CD4-positive, alpha-beta T cell treated with Interleukin-4 for 1 hour (primary cell): ENCODE results near the gene ADCY4.

ENCODE experiments used
- DNase-seq, 2 donors: peaks; one replicate each; pipeline ENCODE4 v3.0.0-alpha.2; 2020 to 2022

The ADCY4 gene

DNA sequence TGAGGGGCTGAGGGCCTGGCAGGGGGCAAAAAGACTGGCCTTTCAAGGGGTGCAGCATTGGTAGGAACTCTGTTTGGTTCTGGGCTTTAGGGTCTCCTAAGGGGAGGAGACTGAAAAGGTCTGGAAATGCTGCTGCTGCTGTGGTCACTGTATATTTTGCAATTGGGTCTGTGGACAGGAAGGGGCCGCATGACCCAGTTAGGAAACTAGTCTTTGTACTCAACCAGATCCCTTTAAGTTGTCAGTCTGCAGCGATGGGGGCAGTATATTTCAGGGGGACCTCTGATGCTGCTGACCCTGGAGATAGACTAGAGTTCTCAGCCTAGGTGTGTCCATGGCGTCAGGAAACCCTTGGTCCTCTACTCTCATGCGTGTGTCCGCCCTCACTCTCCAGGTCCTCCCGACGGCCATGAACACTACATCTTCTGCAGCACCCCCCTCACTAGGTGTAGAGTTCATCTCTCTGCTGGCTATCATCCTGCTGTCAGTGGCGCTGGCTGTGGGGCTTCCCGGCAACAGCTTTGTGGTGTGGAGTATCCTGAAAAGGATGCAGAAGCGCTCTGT lies 19.5 kb downstream of the ADCY4 start:
- DNase-seq: no peak

DNA sequence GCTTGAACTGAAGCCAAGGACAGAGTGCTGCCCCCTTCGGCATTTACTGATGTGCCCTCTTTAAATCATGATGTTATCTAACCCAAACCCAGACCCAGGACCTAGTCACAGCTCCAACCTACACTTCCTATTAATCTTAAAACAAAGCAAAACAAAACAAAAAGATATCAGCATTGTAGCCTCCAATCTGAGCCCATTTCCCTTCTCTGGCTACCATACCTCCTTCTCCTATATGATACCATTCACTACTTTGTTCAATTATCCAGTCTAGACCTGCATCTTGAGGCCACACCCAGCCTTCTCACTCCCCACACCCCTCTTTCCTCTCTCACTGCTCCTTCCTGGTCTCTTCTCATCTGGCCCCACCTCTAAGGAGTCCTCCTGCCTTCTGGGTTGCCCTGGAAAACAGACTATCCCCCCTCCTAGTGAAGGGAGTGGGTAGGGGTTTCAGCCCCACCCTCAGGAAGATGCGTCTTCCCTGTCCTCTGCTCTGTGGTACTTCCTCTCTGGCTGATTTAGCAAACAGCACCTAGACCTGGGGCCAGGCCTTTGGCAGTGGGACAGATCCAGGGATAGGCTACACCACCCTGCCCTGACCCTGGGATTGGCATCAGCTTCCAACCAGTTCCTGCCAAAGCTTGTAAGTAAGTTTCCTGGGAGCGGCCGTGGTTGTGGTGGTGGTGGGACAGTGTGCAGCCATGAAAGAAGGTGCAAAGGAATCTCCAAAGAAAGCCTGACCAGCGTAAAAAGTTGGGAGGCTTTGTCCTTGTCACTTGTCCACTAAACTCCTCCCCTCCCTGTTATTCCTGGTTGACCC lies 20.3 kb downstream of the ADCY4 start:
- no peak for DNase-seq

DNA sequence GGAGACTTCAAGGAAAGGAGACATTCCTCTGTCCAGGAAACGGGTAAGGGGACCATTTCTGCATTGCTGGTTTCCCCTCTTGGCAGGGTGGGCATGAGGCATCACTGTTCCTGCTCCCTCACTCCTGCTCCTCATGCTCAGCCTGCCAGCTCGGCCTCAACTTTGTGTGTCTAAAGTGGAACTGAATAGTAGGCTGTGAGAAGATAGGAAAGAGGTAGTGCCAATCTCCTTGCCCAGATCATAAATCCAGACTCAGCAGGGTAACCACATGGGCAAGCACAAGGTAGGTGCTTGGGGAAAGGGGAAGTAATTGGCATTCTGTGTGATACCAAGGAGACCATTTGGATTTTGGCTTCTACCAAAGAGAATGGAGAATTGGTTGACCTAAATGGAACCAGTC lies 21.0 kb downstream of the ADCY4 start:
- no peak for DNase-seq

DNA sequence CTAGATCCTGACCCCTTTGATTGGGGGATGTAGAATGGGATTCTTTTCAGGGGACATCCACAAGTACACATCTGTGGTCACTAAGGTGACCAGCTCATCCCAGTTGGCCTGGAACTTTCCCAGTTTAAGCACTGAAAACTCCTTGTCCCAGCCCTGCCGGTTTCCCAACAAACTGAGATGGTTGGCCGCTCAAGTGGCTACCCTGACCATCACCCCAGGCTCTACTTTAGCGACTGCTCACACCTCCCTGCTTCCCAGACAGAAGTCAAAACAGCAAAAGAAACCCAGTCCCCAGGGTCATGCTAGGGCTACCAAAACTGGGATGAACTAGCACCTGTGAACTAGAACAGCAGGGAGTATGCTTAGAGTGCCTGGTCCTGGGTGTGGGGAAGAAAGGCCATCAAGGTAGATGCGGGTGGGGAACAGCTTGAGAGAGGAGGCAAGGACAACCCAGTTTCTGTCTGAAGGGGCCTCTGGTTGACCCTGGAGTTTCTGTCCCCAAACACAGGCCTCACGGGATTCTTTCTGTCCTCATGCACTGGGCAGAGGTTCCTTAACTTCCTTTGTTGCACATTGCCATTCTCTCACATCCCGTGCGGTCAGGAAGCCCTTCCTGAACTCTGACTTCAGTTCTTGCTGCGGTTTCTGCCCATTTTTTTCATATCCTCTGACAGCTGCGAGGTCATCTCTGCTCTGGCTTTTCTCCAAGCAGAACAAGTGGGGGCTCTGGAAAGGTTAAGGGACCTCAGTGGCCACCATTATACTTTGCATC lies 21.9 kb downstream of the ADCY4 start:
- peak; percentile 57 to 65 for DNase-seq

DNA sequence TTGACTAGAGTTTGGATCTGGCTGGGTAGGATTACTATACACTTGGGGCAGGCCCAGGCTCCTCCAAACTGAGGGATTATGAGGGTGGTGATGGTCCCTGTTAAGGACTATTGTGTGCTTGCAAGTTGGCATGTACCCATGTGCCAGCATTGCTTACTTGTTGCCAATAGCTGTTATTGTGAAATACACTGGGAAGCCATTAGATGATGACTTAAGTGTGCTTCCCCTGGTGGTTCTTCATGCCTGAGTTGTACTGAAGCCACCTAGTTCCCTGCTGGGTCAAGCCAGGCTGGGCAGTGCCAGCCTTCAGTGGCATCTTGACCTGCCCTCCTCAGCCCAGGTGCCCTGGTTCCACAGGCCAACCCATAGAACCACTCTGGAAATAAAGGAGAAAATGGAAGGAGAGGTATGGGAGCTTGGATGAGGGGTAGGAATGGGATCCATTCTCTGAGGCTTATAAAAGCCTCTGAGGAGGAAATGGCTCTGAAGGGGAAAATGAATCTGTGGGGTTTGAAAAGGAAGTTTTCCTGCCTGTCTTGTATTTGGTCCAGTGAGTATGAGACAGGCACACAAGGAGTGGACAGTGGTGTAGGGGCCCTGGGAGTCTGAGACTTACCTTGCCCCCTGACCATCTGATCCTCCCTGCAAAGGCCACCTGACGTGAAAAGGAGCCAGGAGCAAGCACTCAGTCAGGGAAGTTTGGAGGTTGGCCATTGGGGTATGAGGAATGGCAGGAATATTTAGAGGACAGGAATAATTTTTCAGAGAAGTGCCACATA lies 22.8 kb downstream of the ADCY4 start:
- peak in 1 of 2 donors; percentile 38 for DNase-seq

DNA sequence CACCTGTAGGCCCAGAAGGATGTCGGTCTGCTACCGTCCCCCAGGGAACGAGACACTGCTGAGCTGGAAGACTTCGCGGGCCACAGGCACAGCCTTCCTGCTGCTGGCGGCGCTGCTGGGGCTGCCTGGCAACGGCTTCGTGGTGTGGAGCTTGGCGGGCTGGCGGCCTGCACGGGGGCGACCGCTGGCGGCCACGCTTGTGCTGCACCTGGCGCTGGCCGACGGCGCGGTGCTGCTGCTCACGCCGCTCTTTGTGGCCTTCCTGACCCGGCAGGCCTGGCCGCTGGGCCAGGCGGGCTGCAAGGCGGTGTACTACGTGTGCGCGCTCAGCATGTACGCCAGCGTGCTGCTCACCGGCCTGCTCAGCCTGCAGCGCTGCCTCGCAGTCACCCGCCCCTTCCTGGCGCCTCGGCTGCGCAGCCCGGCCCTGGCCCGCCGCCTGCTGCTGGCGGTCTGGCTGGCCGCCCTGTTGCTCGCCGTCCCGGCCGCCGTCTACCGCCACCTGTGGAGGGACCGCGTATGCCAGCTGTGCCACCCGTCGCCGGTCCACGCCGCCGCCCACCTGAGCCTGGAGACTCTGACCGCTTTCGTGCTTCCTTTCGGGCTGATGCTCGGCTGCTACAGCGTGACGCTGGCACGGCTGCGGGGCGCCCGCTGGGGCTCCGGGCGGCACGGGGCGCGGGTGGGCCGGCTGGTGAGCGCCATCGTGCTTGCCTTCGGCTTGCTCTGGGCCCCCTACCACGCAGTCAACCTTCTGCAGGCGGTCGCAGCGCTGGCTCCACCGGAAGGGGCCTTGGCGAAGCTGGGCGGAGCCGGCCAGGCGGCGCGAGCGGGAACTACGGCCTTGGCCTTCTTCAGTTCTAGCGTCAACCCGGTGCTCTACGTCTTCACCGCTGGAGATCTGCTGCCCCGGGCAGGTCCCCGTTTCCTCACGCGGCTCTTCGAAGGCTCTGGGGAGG lies 23.9 kb downstream of the ADCY4 start, which contains the start of gene LTB4R:
Gene LTB4R, plus strand, starts transcription at position 857 of the 959 bp plus-strand sequence. CDS start 4,150 bp downstream, outside the sequence.
- peak; percentile 76 to 78 for DNase-seq

DNA sequence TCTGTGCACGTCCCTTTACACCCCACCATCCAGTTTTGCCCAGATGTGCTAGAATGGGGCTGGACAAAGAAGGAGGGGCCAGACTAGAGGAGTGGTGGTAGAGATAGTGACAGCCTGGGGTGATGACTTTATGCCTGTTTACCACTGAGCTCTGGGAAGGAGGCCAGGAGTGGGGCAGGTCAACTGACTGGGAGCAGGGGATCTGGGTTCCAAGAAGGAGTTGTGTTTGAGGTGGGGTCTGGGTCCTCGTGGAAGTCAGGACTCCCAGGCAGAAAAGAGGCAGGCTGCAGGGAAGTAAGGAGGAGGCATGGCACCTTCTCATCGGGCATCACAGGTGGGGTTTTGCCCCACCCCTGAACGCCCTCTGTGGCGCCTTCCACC lies 24.6 kb downstream of the ADCY4 start:
- no peak for DNase-seq

DNA sequence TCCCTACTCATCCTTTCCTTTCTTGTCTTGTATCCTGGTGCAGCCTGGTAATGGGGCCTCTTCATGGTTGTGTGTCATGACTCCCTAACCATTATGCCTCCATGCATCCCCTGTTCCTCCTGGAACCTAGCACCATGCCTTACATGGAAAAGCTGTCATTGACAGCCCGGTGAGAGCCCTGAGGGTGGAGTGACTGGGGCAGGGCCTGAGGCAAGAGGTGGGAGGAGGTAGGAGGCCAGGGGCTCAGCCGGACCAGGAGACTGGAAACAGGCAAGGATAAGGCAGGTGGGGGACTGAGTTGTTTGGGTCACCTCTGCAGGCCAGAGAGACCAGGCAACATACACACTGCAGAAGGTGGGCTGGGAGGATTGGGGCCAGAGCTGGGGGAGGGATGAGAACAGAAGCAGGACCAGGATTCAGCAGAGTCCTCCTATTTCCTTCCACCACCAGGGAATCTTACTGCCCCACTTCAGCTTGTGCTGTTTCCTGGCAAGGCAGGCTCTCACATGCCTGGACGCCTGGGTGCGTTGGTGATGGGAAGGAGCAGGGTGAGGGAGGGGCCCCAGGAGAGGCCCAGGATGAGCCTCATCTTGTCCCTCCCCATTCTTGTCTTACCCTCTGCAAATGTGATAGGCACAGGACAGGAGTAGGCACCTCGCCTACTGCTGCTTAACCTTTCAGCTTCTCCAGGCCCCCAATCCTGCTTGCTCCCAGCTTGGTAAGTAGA lies 25.2 kb downstream of the ADCY4 start, which contains the start of gene LTB4R2:
Gene LTB4R2, plus strand, starts transcription at position 603 of the 727 bp plus-strand sequence. CDS start 525 bp downstream, outside the sequence.
- no peak for DNase-seq

DNA sequence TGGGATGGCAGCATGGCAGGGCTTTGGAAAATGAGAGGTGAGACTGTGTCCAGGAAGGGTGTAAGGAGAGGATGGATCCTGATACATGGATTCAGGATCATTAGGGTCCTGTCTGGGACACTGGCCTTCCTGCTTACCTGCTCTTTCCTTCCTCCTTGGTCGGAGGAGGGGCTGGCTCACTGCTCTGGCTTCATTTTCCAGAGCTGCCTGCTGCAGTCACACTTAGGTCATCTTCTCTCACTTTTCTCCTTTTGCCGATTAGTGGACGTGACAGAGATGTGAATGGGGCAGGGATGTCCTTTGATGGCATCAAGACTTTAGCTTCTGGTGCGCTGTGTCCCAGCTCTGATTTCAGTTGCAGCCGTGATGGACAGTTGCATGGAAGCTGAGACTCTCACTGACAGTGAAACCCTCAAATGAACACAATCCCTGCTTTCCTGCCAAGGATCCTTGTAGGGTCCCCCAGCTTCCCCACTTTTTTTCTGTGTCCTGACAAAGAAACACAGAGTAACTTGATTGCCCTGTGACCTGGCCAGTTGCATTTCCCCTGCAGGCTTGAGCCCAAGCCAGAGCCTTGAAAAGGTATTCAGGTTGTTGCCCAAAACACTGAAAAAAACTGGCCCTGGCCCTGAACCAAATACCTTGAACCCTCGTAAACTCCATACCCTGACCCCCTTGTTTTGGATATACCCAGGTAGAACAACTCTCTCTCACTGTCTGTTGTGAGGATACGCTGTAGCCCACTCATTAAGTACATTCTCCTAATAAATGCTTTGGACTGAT lies 26.3 kb downstream of the ADCY4 start:
- no peak for DNase-seq

DNA sequence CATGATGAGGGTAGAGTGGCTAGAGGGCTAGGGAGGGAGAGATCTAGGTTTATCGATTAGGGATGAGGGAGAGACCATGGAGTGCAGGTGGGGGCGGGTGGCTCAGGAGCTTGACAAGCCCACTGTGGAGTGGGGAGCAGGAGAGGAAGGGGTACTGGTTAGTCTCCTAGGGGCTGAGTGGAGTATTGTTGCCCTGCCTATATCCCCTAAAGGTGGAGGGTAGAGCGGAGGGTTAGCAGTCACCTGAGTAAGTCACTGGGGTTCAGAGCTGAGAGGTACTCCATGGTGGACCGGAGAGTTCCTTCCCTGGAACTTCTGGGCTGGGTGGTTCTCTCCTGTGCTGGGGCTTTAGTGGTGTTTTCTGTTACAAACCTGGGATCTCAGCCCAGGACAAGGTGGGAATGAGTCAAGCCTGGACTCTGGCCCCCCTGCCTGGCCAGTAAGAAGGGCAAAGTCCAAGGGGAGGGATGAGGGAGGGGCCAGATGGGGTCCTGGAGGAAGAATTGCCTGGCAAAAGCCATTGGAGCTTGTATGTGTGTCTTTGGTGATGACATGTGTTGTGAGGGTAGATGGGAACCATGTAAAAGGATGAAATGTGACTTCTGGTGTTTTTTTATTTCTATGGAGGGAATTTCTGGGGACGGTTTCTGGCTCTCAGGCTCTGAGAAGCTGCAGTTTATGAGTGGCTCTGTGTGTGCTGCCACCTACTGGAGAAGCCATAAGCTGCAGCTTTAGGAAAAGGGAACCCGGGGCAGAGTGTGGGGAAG lies 27.1 kb downstream of the ADCY4 start, which contains the start of gene CIDEB:
Gene CIDEB, minus strand, starts transcription at position 403 of the 767 bp plus-strand sequence. Its CDS starts 119 bp downstream, at position 284.
- DNase-seq: peak; percentile 71 to 73

DNA sequence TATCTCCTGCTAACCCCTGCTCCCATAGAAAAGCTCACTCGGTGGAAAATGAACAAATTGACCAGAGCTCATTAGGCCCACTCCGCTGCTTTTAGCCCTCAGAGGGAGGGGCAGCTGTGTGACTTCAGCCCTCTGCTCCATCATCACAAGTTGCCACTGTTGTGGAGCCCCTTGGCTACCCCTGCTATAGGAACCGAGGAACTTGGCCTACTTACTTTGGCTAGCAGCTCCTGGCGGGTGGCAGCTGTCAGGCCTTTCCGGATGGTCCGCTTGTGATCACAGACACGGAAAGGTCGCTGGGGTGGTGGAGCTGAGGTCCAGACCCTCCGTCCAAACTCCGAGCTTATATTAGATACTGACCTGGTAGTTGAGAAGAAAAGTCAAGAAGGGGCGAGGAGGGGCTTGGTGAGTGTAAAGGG lies 27.7 kb downstream of the ADCY4 start:
- no peak for DNase-seq

DNA sequence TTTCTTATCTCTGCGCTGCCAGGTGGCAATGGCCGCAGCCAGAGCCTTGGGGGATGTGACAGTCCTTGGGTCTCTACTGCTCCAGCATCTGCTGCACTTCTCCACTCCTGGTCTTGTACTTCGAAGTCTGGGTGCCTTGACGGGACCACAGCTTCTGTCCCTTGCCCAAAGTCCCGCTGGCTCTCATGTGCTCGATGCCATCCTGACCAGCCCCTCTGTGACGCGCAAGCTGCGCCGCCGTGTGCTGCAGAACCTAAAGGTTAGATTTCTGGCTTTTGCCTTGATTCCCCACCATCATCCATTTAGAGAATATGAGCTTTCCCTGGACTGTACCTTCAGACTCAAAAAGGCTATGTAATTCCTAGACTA lies 30.9 kb downstream of the ADCY4 start:
- no peak for DNase-seq

DNA sequence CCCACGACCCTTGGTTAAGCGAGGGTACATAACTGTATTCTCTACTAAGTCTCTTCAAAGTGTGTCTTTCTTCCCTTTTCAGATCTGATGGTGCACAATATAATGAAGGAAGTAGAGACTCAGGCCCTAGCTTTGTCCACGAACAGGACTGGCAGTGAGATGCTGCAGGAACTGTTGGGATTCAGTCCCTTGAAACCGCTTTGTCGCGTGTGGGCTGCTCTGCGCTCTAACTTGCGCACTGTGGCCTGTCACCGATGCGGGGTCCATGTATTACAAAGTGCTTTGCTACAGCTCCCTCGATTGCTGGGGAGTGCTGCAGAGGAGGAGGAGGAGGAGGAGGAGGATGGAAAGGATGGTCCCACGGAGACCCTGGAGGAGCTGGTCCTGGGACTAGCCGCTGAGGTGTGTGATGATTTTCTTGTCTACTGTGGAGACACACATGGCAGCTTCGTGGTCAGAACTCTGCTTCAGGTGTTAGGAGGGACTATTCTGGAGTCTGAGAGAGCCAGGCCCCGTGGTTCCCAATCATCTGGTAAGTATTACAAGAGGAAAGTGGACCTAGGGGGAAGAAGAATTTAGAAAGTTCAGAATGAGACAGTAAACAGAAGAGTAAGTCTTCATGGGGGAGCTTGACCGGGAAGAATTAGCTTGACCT lies 34.4 kb downstream of the ADCY4 start:
- DNase-seq: no peak

DNA sequence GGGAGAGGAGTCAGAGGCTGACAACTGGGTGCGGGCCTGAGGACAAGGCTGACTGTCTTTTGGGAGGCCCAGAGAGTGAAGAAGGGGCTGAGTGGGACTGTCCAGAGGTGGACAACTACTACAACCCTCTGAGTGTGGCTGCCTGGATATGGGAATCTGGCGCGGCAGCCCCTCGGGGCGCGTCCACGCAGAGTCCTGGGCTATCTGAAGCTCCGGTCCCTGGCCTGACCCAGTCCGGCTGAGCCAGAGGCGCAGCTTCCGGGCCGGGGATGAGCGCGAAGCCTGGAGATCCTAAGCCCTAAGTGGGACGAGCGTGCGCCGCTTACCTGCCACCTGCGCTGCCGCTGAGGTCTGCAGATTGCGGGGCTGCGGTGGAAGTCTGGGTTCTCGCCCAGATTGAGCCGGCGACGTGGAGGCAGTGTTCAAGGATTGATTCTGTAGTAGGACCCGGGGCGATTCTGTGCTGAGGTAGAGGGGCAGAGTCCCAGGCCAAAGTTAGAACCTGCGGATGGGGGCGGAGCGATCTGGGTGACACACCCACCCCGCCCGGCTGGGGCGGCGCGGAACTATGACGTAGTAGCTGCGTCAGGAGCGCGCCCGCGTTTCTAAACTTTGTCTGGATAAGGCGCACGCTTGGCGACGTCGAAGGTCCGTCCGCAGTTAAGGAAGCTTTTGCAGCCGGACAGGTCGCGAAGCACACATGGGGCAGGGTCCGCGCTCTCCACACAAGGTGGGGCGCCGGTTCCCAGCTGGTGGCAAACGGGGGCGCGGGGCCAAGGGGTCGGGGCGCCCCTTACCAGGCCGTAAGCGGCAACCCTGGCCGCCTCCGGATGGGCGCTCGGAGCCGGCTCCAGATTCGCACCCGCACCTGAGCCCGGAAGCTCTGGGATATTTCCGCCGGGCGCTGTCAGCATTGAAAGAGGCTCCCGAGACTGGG lies 35.3 kb downstream of the ADCY4 start, which contains the start of the genes DHRS1 and NOP9:
Gene DHRS1, minus strand, starts transcription at position 526 of the 937 bp plus-strand sequence. CDS start 674 bp downstream, outside the sequence.
Gene NOP9, plus strand, starts transcription at position 596 of the 937 bp plus-strand sequence. Its CDS starts 105 bp downstream, at position 701.
- DNase-seq: peak; percentile 89 to 92

DNA sequence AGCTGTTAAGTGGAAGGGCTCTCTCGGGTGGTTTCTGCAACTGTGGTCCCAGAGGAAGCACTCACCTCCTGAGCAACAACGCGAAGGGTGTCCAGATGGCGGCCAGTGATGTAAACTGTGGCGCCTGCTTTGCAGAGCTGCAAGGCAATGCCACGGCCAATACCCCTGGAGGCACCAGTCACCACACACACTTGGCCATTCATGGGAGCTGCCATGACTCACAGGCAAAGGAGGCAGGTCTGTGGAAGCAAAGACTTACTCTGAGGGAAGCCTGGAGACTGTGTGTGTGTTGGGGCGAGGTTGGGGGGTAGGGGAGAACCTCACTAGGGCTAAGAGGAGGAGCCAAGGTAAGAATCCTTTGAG lies 36.0 kb downstream of the ADCY4 start:
- DNase-seq: no peak

DNA sequence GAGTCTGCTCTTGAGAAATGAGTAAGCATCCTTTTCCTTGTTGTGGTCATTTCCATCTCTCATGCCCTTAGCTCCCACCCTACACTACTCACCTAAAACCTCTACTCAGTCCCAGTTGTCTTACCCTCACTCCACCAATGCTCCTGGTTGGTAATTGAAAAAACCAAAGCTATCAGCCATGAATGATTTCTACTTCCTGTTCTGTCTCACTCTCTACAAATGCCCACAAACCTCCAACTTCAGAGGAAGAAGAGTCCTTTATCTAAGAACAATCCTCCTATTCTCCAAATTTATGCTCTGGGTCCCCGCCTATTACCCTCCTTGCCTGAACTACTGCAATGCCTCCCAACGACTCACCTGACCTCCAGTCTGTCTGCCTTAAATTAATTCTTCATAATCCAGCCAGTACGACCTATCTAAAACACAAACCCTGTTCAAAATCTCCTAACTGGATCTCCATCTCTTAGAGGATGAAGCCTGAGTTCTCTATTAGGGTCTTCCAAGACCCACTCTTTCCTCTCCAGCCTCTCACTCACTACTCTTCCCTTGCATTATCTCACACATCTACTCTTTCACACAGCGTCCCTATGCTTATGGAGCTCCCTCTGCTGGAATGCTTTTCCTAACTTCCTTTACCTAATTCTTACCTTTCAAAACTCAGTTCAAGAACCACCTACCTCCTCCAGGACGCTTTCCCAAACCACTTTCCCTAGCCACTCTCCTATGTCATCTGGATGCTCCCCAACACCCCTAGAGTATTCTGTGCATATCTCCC lies 37.5 kb downstream of the ADCY4 start:
- no peak for DNase-seq
